GM15510 (cell line): ENCODE measurements around the gene HTRA3.

ENCODE experiments used
- POLR2A ChIP-seq: IDR thresholded peaks from 3 replicates; pipeline ENCODE4 v1.6.1; 2011; ENCODE audit warnings: borderline replicate concordance; ENCODE audit not compliant: insufficient read length; ENCODE audit errors: extremely low read depth

The HTRA3 gene

DNA sequence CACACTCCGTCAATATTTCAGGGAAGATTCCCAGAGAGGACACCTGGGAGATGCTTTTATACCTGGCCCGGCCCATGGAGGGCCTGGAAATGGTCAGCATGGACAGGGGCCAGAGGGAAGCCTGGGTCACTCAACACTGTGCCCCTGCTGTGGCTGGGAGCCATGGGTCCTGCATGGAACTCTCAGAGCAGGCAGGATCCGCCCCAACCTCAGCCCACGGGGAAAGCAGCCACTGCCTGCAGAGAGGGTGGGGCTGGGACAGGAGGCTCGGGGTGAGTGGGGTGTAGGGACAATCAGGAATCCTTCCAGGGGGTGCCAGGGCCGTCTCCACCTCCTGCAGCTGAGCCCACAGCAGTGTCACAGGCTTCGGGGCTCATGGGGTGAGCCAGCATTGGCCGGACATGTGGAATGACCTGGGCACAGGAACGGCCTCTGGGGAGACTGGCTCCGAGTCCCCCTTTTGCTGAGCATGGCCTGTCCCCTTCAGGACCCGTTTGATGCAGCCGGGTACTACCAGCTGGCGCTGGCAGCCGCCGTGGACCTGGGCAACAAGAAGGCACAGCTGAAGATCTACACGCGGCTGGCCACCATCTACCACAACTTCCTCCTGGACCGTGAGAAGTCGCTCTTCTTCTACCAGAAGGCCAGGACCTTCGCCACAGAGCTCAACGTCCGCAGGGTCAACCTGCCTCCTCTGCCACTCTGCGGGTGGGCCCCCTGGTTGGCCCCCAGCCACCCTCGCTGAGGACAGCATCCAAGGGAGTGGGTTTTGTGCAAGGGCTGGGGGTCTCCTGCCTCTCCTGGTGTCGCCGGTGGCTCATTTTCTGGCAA lies 29.1 kb upstream of the HTRA3 start:
- TF ChIP-seq POLR2A, result no peak

DNA sequence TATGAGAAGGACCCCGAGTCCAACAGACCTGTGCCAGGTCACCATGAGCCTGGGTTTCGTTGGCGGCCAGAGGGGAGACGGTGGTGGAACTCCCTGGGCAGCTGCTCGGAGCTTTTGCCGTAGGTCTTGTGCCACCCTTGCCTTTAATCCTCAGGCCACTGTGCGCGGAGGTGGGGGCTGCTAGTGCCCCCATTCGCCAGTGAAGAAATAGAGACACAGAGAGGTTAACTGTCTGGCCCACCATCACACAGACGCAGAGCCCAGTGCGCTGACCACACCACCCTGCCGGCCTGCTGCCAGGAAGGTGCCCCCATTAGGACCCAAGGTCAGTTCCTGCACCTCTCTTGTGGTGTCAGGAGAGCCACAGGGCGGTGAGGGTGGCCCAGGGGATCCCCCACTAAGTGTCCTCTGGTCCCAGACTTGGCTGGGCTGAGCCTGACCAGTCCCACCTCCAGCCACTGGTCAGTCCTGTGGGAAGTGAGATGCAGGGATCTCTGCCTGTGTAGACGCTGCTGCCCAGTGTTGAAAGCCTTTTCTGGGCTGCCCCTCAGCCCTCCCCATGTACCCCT lies 28.3 kb upstream of the HTRA3 start:
- no peak for TF ChIP-seq POLR2A

DNA sequence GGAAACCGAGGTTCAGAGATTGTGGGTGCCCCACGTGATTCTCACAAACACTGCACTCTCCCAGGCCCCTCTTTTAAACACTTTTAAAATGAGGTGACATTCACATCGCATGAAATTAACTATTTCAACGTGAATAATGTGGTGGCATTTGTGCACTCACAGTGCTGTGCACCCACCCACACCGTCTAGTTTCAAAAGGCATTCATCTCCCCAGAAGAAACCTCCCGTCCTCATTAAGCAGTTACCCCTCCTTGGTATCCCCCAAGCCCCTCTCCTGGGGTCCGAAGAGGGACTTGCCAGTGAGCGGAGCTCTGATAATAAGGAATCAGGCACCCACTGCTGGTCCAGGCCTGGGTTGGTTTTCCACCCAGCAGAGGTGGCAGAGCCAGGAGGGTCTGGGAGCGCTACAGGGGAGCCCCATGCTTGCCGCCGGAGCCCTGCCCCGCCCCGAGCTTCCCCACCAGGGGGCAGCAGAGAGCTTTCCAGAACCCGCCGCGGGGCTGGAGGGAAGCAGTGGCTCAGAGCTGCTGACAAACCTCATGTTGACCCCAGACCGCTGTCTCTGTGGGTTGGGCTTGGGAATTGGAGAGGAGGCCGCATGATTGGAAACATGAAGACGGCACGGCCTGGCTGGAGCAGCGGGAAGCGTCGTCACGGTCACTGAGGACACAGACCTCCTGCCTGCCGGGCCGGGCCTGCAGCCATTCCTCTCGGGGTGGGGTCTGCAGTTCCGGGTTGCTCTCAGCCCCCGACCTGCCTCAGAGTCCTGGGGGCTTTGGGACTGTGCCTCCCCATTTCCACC lies 27.5 kb upstream of the HTRA3 start:
- no peak for TF ChIP-seq POLR2A

DNA sequence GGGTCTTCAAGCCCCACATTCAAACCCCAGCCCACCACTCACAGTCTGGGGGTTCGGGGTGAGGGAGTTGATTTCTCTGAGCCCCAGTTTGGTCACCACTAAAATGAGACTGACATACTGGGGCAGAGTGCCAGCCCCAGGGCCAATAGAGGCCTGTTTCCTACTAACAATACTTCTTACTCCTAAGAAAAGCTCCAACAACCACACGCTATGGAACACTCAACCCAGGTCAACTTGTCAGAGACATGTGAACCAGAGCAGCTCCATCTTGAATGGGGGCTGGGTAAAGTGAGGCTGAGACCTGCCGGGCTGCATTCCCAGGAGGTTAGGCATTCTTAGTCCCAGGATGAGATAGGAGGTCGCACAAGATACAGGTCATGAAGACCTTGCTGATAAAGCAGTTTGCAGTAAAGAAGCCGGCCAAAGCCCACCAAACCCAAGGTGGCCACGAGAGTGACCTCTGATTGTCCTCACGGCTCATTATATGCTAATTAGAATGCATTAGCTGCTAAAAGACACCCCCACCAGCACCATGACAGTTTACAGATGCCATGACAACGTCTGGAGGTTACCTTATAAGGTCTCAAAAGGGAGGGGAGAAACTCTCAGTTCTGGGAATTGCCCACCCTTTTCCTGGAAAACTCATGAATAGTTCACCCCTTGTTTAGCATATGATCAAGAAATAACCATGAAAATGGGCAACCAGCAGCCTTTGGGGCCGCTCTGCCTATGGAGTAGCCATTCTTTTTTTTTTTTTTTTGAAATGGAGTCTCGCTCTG lies 26.6 kb upstream of the HTRA3 start:
- TF ChIP-seq POLR2A, result no peak

DNA sequence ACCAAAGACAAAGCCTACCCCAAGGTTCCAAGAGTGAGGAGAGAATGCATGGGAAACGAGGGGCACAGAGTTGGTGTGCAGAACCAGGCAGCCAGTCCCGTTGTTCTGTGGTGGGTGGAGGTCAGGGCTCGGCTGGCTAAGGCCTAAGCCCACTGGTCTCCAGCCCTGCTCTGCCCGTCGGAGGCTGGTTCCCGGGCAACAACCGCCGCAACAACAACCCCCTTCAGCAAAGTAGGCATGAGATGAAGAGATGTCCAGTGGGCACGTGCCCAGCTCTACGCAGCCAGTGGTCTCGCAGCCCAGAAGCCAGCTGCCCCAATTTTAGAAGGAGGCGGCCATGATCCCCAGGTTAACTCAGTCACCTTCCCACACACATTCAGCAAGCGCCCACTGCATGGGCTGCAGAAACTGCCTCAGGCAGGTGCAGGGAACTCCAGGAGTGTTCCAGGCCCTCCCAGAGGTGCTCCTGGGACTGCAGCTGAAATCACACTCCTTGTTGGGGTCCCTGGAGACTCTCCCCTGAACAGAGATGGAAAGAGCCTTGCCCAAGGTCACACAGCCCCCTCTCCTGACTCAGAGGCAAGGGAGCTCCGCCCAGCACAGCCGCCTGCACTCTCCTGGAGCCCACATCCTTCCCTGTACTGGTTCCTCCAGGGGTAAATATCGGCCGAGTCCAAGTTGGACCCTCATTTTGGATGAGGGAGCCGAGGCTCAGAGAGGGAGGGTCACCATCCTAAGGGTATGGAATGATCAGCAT lies 25.4 kb upstream of the HTRA3 start:
- no peak for TF ChIP-seq POLR2A

DNA sequence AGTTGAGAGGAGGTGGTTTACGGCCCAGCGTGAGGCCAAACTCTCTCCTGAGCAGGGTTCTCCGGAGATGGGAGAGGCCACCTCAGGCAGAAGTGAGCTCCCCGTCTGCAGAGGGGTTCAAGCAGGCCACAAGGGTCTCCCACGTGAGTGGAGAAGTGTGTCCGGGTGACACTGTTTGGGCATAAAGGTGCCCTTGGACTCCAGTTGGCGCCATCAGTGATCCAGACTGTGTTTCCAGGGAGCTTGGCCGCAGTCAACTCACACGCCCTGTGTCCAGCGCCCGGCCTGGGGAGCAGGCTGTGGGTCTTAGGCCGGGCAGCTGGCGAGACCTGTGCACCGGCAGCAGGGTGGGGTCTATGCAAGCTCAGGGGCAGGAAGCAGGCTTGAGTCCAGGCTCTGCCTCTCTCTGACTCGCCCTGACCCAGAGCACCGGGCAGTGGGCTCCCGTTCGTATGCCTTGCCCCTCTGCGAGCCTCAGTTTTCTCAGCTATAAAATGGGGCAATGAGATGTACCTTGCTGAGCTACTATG lies 24.6 kb upstream of the HTRA3 start:
- no peak for TF ChIP-seq POLR2A

DNA sequence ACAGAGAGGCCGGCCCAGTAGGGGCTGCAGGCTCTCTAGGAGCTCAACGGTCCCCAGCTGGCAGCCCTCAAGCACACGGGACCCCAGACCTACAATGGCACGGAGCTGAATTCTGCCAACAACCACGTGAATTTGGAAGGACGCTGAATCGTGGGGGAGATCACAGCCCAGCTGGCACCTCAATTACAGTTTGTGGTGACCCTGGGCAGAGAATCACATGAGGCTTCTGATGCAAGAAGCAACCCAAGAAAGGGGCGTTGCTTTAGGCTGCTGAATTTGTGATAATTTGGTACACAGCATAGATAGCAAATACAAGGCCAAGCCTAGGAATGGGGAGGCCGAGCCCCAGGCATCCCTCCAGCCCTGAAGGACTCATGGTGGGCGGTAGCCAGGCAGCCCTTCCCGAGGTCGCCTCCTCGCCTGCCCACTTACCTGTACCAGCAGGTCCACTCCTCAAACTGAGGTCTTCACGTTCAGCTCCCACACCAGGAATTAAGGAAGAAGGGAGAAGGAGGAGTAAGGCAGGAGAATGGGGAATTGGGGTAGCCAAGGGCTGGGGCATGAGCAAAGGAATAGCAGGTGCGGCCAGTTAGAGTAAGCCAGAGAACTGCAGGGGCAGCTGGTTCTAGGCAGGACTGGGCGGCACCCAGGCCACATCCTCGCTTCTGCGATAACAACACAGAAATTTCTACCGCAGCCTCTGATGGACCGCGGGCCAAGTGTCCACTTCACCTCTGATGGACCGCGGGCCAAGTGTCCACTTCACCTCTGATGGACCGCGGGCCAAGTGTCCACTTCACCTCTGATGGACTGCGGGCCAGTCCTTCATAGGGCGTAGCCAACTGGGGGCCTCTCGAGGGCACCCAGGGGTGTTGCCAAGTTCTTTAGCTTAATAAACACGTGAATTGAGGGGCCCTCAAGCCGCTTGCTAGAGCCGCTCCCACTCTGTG lies 23.4 kb upstream of the HTRA3 start:
- no peak for TF ChIP-seq POLR2A

DNA sequence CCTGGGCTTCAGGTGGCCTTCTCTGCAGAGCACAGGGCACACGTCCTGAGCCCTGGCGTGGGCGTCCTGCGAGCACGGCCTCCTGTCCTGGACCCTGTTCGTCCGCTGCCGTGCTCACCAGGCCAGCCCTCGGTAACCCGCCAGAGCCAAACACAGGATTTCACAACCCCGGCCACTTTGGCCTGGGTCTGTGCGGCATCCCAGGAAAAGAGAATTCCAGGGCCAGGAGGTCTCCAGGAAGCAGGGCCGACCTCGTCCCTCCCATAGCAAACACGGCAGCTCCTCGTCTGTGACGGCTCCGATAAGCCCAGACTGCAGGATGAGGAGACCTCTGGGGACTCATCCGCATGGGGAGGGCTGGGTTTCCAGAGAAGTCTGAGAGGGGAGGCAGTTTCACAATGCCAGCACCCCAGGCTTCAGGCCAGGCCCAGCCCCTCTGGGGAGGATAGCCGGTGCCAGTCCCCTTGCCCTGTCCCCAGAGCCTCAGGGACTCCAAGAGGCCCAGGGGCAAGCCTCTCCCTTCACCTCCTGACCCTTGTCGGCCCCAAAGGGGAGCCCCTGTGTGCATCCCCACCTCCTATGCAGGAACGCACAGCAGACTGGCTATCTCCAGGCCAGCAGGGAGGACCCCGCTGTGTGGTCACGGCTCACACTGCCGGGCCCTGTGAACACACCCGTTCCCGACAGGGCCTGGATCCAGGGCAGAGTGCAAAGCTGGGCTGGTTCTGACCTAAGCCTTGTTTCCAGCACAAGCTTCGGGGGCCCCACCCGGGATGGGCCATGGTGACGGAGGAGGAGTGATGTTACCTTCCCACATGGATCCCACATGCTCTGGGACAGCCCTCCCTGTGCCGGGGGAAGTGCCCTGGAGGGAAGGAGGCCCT lies 22.3 kb upstream of the HTRA3 start:
- no peak for TF ChIP-seq POLR2A

DNA sequence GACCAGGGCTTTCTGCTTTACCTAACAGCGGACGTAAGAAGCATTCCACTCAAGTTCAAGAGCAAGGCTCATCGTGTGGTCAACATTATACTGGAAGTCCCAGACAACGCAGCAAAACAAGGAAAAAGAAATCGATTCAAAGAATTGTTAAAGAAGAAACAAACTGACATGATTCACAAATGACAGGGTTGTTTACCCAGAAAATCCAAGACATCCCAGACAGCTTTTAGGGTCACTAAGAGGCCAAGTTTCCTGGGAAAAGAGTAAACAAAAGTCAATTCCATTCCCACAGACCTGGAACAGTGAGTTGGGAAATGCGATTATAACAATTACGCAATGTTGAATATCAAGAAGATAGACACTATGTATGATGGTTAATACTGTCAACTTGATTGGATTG lies 21.5 kb upstream of the HTRA3 start:
- TF ChIP-seq POLR2A, result no peak

DNA sequence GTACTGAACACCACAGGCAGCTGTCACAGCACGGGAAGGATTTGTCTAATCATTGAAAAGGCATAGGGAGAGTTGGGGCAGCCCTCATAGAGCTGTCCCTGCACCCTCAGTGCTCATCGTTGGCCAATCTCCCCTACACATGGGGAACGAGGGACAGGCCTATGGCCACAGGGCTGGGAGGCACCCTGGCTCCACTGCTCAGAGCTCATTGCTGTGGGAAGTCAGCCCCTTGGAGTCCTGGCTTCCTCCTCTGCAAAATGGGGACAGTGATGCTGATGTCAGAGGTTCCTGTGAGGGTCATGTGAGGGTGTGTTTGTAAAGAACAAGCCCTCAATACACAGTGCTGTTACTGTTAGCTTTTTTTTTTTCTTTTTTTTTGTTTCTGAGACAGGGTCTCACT lies 19.3 kb upstream of the HTRA3 start:
- TF ChIP-seq POLR2A, result no peak

DNA sequence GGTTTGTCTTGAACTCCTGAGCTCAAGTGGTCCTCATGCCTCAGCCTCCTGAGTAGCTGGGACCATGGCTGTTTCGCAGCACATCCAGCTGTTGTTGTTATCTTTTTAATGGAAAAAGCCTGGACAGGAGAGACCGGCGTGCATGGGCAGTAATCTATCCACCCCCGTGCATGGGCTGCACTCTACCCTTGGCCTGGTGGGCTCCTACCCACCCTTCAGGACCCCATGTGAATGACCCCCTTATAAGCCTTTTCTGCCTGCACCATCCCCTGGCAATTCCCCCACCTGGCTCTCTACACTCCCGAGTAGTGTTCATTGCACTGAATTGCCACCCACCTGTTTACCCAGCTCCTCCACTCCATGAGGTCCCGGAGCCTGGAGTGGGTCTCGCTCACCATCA lies 18.9 kb upstream of the HTRA3 start:
- TF ChIP-seq POLR2A, result no peak
